Pancreas (tissue), 10 donors: Measurements from ENCODE around the gene SLC41A1. TPM values are rescaled to one million over a fixed set of nuclear protein-coding genes. Genes with fewer than 3 reads are reported as not detected.
"Not testable (repeated sequence)": the region's sequence is repeated elsewhere in the genome, so short reads cannot be mapped to it uniquely, and the experiment has no call there.

Source experiments
- ATAC-seq, 4 donors: fragments of 200-7000 bp; cut with Tn5 transposase; one replicate each; pipeline versions ENCODE4 v1.8.0 to v1.9.1; 2020; ENCODE audit warnings: mild to moderate bottlenecking in 4 of 4, moderate library complexity in 4 of 4
- DNase-seq, 6 donors: peaks; one replicate each; pipeline ENCODE4 v3.0.0-alpha.2; 2020
- FAIRE-seq: peaks from 2 replicates; lab custom pipeline; 2012; peaks lifted over from hg19 to GRCh38; lab: Jason Lieb, UNC
- H3K27ac ChIP-seq, 4 donors: fragments of 200-600 bp; sonication (generic); 1 replicate in 3 of 4; 2 replicates in 1 of 4; pipeline versions ENCODE4 v1.5.0 to v1.8.0; 2020
- H3K27me3 ChIP-seq, 4 donors: fragments of 200-600 bp; one replicate each; pipeline ENCODE4 v1.8.0; 2021
- H3K36me3 ChIP-seq, 3 donors: fragments of 200-600 bp; sonication (generic) in 1 of 3; one replicate each; pipeline versions ENCODE4 v1.5.0 to v1.8.0; 2020 to 2021
- H3K4me1 ChIP-seq, 3 donors: fragments of 200-600 bp; one replicate each; pipeline ENCODE4 v1.8.0; 2021
- H3K4me3 ChIP-seq, 4 donors: fragments of 200-600 bp; sonication (generic) in 2 of 4; one replicate each; pipeline versions ENCODE4 v1.5.0 to v1.8.0; 2020 to 2021
- H3K9me3 ChIP-seq, 4 donors: fragments of 200-600 bp; one replicate each; pipeline ENCODE4 v1.8.0; 2021
- WGBS, 2 donors: extraction: QIAGEN DNeasy Blood & Tissue Kit; methylation state at CpG; one replicate each; pipeline ENCODE4 v1.1.7; 2013; 5-methylcytosine and 5-hydroxymethylcytosine counted together
- intact Hi-C, 3 donors: fragments of 100-400 bp; cut with DNase I; formaldehyde crosslinking; loops; one replicate each; pipeline versions ENCODE4 v1.11.1 to v1.14.2; 2022
- polyA plus RNA-seq, 2 donors: library from polyadenylated mRNA; stranded (reverse); fragments of 200-250 nt; gene quantifications; one replicate each; pipeline ENCODE4 v1.2.3, GENCODE V29; 2013
- total RNA-seq, 6 donors: library from RNA; stranded (reverse); fragmentation: NEBNext Ultra II Directional in 4 of 6; extraction: Animal tissue kit (Norgen Biotek cat#: 25700) in 4 of 6; gene quantifications; one replicate each; pipeline versions ENCODE4 v1.2.1 to v1.2.4, GENCODE V29; 2021 to 2023
- TF ChIP-seq, protein P1 (sequence below), 4 donors: fragments of 200-600 bp; sonication (generic) in 3 of 4; IDR thresholded peaks; one replicate each; pipeline versions ENCODE4 v1.5.0 to v1.8.0; 2021; ENCODE audit warnings: antibody characterized with exemption in 4 of 4
- donor health status: healthy with polysubstance abuse.
- donor health status: DM: no; HTN: no; CAD: no; lungs with moderate emphysema.
- donor health status: DM: no; HTN: no; CAD: no.
- donor health status: control.
- donor health status: control.
- donor health status: Bipolar disorder and iron deficiency.
- donor health status: DM: yes; HTN: yes; CAD: no.
- donor health status: DM: no; HTN: no; CAD: no.
- donor health status: DM: no; HTN: no; CAD: no.
- donor health status: DM: yes; HTN: yes; CAD: no.

SLC41A1 gene
- total RNA-seq (10 to 100 TPM; 27.7 to 57.7 (median 41.1) TPM), polyA plus RNA-seq (10 to 100 TPM; 20.7 to 27.4 TPM)

DNA sequence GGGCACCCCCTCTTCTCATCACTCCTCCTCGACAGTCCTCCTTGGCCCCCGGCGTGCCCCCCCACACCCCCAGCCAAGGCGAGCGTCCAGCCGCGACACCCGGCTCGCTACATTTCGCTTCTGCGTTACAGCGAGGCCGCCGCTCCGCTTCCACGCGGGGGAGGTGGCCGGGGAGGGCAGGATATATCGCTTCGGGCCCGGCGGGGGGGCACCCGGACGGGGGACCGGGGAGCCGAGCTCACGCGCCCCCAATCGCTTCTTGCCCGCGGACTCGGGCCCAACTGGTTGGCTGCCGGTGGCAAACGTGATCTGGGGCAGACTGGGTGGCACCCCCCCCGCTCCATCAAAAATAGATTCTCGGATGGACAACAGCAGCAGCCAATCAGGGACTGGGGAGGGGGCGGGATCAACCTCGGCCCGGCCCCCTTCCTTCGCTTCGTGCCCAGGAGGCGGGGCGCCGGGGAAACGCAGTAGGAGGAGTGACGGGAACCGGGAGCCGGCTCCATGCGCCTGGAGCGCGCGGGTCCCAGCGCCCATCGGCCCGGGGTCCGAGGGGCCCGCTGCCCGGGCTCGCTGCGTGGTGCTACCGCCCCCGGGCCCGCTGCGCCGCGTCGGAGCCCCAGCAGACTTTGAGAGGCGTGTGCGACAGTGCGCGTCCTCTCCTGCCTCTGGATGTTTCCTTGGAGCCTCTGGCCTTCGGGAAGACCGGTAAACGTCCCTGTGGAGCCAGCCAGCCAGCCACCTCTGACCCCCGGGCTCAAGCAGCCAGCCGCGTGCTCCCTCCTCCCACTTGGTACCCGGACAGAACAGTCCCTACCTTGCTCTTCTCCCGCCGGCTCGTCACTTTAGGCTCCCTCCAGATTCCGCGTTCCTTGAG, at the start of gene SLC41A1:
SLC41A1 (minus strand) TSS at position 321 of the 877 bp plus-strand sequence. CDS start 2,757 bp downstream, outside the sequence.
- H3K4me1 ChIP-seq = peaks cover 0 to 27% (median 16%) of the 10 kb centered on the region in 3 donors
- ATAC-seq (peak; percentile 87 to 96 (median 92)), DNase-seq (peak; percentile 92 to 96 (median 95)), FAIRE-seq (no peak)
- TF ChIP-seq, protein P1, sequence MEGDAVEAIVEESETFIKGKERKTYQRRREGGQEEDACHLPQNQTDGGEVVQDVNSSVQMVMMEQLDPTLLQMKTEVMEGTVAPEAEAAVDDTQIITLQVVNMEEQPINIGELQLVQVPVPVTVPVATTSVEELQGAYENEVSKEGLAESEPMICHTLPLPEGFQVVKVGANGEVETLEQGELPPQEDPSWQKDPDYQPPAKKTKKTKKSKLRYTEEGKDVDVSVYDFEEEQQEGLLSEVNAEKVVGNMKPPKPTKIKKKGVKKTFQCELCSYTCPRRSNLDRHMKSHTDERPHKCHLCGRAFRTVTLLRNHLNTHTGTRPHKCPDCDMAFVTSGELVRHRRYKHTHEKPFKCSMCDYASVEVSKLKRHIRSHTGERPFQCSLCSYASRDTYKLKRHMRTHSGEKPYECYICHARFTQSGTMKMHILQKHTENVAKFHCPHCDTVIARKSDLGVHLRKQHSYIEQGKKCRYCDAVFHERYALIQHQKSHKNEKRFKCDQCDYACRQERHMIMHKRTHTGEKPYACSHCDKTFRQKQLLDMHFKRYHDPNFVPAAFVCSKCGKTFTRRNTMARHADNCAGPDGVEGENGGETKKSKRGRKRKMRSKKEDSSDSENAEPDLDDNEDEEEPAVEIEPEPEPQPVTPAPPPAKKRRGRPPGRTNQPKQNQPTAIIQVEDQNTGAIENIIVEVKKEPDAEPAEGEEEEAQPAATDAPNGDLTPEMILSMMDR (IDR thresholded peaks at IDR 0.05) = no peak
- peak within 1 kb of the TSS; percentile 71 to 92 (median 88) for H3K27ac ChIP-seq
- no peaks in the 10 kb centered on the region for H3K36me3 ChIP-seq
- H3K4me3 ChIP-seq = peak within 1 kb of the TSS; percentile 85 to 93 (median 86)
- 1% methylated on average over 61 to 83 of the region's 83 CpGs for WGBS, 2 donors
- H3K9me3 ChIP-seq = no peaks in the 10 kb centered on the region
- no peaks in the 10 kb centered on the region for H3K27me3 ChIP-seq
- intact Hi-C loops = no loop called here

DNA sequence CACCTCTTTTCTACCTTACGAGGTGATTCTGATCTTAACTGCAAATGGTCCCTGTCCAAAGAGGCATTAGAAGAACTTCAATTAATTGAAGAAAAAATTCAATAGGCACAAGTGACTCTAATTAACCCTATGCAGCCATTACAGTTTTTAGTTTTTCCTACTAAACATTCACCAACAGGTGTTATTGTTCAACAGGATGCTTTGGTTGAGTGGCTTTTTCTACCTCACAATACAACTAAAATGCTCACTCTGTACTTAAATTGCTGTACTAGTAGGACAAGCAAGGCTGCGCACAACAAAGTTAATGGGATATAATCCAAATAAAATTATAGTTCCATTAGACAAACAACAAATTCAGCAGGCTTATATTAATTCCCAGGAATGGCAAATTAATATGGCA, 48.5 kb upstream of the SLC41A1 start:
- TF ChIP-seq, protein P1 (IDR thresholded peaks at IDR 0.05) = no peak
- no peaks in the 10 kb centered on the region for H3K36me3 ChIP-seq
- DNase-seq (no peak), ATAC-seq (no peak), FAIRE-seq (no peak)
- peaks cover 3 to 10% (median 3%) of the 10 kb centered on the region in 3 donors for H3K4me1 ChIP-seq
- H3K27me3 ChIP-seq = no peaks in the 10 kb centered on the region
- no peak overlapping the region for H3K27ac ChIP-seq
- H3K9me3 ChIP-seq = no peaks in the 10 kb centered on the region
- intact Hi-C loops = no loop called here
- no peak overlapping the region for H3K4me3 ChIP-seq
- 97 to 100% methylated on average over 2 of the region's 2 CpGs for WGBS, 2 donors

DNA sequence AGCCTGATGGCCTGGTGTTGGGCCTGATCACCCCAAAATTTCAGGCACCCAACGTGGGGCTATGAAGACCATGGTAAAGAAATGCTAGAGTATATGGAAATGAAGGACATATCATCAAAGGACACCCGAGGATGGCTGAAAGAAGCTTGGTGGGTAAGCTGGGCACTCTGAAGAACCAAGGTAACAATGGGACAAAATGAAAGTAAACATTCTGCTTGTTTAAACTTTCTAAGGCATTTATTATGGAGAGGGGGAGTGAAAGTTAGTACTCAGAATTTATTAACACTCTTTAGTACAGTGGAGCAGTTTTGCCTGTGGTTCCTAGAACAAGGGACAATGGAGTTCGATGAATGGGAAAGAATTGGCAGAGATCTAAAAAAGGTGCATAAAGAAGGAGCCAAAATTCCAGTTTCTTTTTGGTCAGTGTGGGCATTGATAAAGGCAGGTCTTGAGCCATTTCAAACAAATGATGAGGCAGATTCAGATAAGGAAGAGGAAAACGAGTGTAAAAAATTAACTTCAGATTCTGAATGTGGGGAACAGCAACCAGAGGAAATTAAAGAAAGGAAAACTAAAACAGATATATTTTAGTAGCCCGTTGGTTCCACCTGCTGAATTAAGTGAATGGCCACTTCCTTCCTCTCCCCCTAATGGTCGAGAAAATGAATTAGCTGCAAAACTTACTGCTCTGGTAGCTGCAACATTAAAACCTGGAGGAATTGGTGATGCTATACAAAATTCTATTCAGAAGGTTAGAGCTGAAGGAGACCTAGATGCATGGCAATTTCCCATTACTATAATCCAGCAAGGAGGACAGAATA, 45.4 kb upstream of the SLC41A1 start:
- FAIRE-seq (no peak), DNase-seq (no peak), ATAC-seq (peak; percentile 36 to 70 (median 64))
- peak overlapping the region in 3 of 4 donors; percentile 8 to 73 (median 65) for H3K27ac ChIP-seq
- peaks cover 3 to 15% (median 11%) of the 10 kb centered on the region in 3 donors for H3K4me1 ChIP-seq
- no peaks in the 10 kb centered on the region for H3K36me3 ChIP-seq
- TF ChIP-seq, protein P1 (IDR thresholded peaks at IDR 0.05) = no peak
- peak overlapping the region in 2 of 4 donors; percentile 3 to 13 for H3K4me3 ChIP-seq
- H3K9me3 ChIP-seq = no peaks in the 10 kb centered on the region
- intact Hi-C loops = no loop called here
- H3K27me3 ChIP-seq = no peaks in the 10 kb centered on the region
- WGBS, 2 donors = 15 to 19% methylated on average over 6 of the region's 6 CpGs

DNA sequence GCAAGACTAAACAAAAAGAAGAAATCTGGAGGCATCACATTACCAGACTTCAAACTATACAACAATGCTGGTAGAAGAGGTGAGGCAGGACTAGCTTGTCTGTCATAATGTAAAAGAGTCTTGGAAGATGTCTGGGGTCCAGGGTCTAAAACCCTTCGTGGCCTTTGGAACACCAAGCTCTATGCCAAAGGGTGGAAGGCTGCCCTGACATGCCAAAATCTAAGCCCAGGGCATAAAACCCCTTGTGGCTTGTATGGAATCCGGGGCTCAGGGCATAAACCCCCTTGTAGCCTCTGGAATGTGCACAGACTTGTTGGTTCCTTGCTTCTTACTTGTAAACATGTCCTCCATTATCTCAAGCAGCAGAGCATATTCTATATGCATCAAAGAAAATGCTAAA, 44.5 kb upstream of the SLC41A1 start:
- H3K27me3 ChIP-seq, H3K36me3 ChIP-seq, DNase-seq, ATAC-seq, H3K4me3 ChIP-seq, H3K9me3 ChIP-seq, intact Hi-C loops, FAIRE-seq: not testable (repeated sequence)
- peaks cover 10 to 21% (median 16%) of the 10 kb centered on the region in 3 donors for H3K4me1 ChIP-seq
- H3K27ac ChIP-seq = peak overlapping the region in 2 of 4 donors; percentile 65 to 73
- WGBS, 2 donors = 83 to 84% methylated on average over 2 of the region's 2 CpGs

DNA sequence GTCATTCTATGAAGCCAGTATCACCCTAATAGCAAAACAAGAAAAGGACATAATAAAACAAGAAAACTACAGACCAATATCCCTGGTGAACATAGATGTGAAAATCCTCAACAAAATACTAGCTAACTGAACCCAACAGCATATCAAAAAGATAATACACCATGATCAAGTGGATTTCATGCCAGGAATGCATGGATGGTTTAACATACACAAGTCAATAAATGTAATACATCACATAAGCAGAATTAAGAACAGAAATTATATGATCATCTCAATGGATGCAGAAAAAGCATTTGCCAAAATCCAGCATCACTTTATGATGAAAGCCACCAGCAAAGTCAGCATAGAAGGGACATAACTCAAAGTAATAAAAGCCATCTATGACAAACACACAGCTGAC, 43.4 kb upstream of the SLC41A1 start:
- Histone ChIP-seq H3K4me3 (no peak overlapping the region), H3K27me3 (no peaks in the 10 kb centered on the region), H3K27ac (no peak overlapping the region), H3K36me3 (no peaks in the 10 kb centered on the region), H3K9me3 (no peaks in the 10 kb centered on the region), H3K4me1 (peaks cover 18 to 28% (median 21%) of the 10 kb centered on the region in 3 donors)
- ATAC-seq (no peak), DNase-seq (no peak), FAIRE-seq (no peak)
- intact Hi-C loops = no loop called here
- TF ChIP-seq, protein P1 (IDR thresholded peaks at IDR 0.05) = no peak
